ENCODE results near the gene PYGO1.

GRCh38 chr15:55619783-55620182 is 31.6 kb upstream of the PYGO1 start:
- TF ChIP-seq CTCF (IDR thresholded peaks at IDR 0.05; ENCODE audit: insufficient read depth, low read length), result no peak
- no peak for TF ChIP-seq REST (IDR thresholded peaks at IDR 0.05; ENCODE audit: insufficient replicate concordance, low read depth)
- TF ChIP-seq POLR2AphosphoS5 (IDR thresholded peaks at IDR 0.05; ENCODE audit: low read depth), result no peak
